Esophagus mucosa (tissue), 1 donor: Measurements from ENCODE around the gene CHPT1. TPM values are rescaled to one million over a fixed set of nuclear protein-coding genes. Genes with fewer than 3 reads are reported as not detected.
A peak's percentile ranks its signal among the peaks of the same experiment; 100 is the strongest.

Experiments used
- ATAC-seq: fragments of 200-7000 bp; cut with Tn5 transposase; one replicate; pipeline ENCODE4 v1.9.1; 2020
- total RNA-seq: library from RNA; stranded (reverse); gene quantifications from one replicate; pipeline ENCODE4 v1.2.4, GENCODE V29; 2023
- donor health status: DM: yes; HTN: yes; CAD: no.

Gene CHPT1
- total RNA-seq, 1 donor from 2014 or later = 8.0 TPM

GRCh38 chr12:101685092-101685491 is 12.3 kb upstream of the CHPT1 start:
- no peak for ATAC-seq

GRCh38 chr12:101686176-101686575 is 11.3 kb upstream of the CHPT1 start:
- ATAC-seq = no peak

GRCh38 chr12:101690544-101691098 is 6.8 kb upstream of the CHPT1 start:
- no peak for ATAC-seq

GRCh38 chr12:101691503-101692096 is 5.8 kb upstream of the CHPT1 start:
- no peak for ATAC-seq

GRCh38 chr12:101694297-101694848 is 3.1 kb upstream of the CHPT1 start:
- no peak for ATAC-seq

GRCh38 chr12:101694986-101695385 is 2.5 kb upstream of the CHPT1 start:
- no peak for ATAC-seq

- peak; percentile 50 for ATAC-seq
These were observed 1.7 kb upstream of the CHPT1 start for GRCh38 chr12:101695706-101696105.

GRCh38 chr12:101696251-101697196 is 916 bp upstream of the CHPT1 start:
- peak; percentile 37 for ATAC-seq

GRCh38 chr12:101697930-101698799 is 725 bp downstream of the CHPT1 start:
- peak; percentile 34 for ATAC-seq

- ATAC-seq = no peak
These were observed 1.4 kb downstream of the CHPT1 start for GRCh38 chr12:101698800-101699347.

- no peak for ATAC-seq
These were observed 2.9 kb downstream of the CHPT1 start for GRCh38 chr12:101700299-101700820.

- ATAC-seq = no peak
These were observed 6.0 kb downstream of the CHPT1 start for GRCh38 chr12:101703487-101703886.

GRCh38 chr12:101706403-101706802 is 9.0 kb downstream of the CHPT1 start:
- no peak for ATAC-seq

- no peak for ATAC-seq
These were observed 9.8 kb downstream of the CHPT1 start for GRCh38 chr12:101707131-101707782.

- ATAC-seq = no peak
These were observed 12.8 kb downstream of the CHPT1 start for GRCh38 chr12:101710288-101710687.

GRCh38 chr12:101713059-101713682 is 15.7 kb downstream of the CHPT1 start:
- no peak for ATAC-seq

GRCh38 chr12:101713930-101714329 is 16.5 kb downstream of the CHPT1 start:
- no peak for ATAC-seq

- ATAC-seq = no peak
These were observed 17.5 kb downstream of the CHPT1 start for GRCh38 chr12:101714877-101715444.

- no peak for ATAC-seq
These were observed 22.1 kb downstream of the CHPT1 start for GRCh38 chr12:101719566-101719965.

- ATAC-seq = no peak
These were observed 22.7 kb downstream of the CHPT1 start for GRCh38 chr12:101720118-101720517.
